GM18858 (cell line): ENCODE data around the gene GDF9.
"Not testable (repeated sequence)": the region's sequence is repeated elsewhere in the genome, so short reads cannot be mapped to it uniquely, and the experiment has no call there.

Experiments
- ATAC-seq: cut with Tn5 transposase; IDR thresholded peaks from one replicate; pipeline ENCODE4 v1.9.1; 2021; ENCODE audit not compliant: unreplicated experiment

The GDF9 gene

GRCh38 chr5:132873119-132873929 lies 7.1 kb upstream of the GDF9 start, which contains the start of gene LEAP2:
LEAP2 (plus strand) TSS chr5:132873668; CDS start chr5:132873695, 27 bp downstream.
- ATAC-seq: no peak

- no peak for ATAC-seq
These were observed 6.5 kb upstream of the GDF9 start for GRCh38 chr5:132872788-132873118.

- no peak for ATAC-seq
These were observed 5.4 kb upstream of the GDF9 start for GRCh38 chr5:132871459-132872284.

GRCh38 chr5:132870801-132871200 lies 4.5 kb upstream of the GDF9 start:
- ATAC-seq: no peak

- no peak for ATAC-seq
These were observed 2.5 kb upstream of the GDF9 start for GRCh38 chr5:132868754-132869153.

- ATAC-seq: peak; percentile 6
These were observed 780 bp upstream of the GDF9 start for GRCh38 chr5:132867046-132867451.

GRCh38 chr5:132865668-132866341 lies 464 bp downstream of the GDF9 start:
- no peak for ATAC-seq

GRCh38 chr5:132860742-132861141 lies 5.5 kb downstream of the GDF9 start:
- ATAC-seq: no peak

- ATAC-seq: no peak
These were observed 6.3 kb downstream of the GDF9 start for GRCh38 chr5:132859889-132860437.

- no peak for ATAC-seq
These were observed 10.3 kb downstream of the GDF9 start for GRCh38 chr5:132856011-132856410.

- ATAC-seq: not testable (repeated sequence)
These were observed 11.3 kb downstream of the GDF9 start for GRCh38 chr5:132854992-132855391.

- no peak for ATAC-seq
These were observed 12.0 kb downstream of the GDF9 start for GRCh38 chr5:132854301-132854700.

- no peak for ATAC-seq
These were observed 12.5 kb downstream of the GDF9 start for GRCh38 chr5:132853790-132854189.

- no peak for ATAC-seq
These were observed 12.9 kb downstream of the GDF9 start for GRCh38 chr5:132853323-132853722.

- no peak for ATAC-seq
These were observed 16.2 kb downstream of the GDF9 start for GRCh38 chr5:132850066-132850465.

- no peak for ATAC-seq
These were observed 16.9 kb downstream of the GDF9 start for GRCh38 chr5:132849347-132849746.

- no peak for ATAC-seq
These were observed 18.0 kb downstream of the GDF9 start for GRCh38 chr5:132848270-132848669.

GRCh38 chr5:132841305-132841704 lies 25.0 kb downstream of the GDF9 start:
- ATAC-seq: no peak

- ATAC-seq: no peak
These were observed 25.4 kb downstream of the GDF9 start for GRCh38 chr5:132840896-132841295.

- no peak for ATAC-seq
These were observed 26.0 kb downstream of the GDF9 start for GRCh38 chr5:132840313-132840712.
